NCI-H82 treated with DMSO at 0.1 percent for 48 hours (cell line): ENCODE measurements around the gene MRM2.
A peak's percentile ranks its signal among the peaks of the same experiment; 100 is the strongest.

Experiments
- DNase-seq: peaks from one replicate; lab custom pipeline; 2025; ENCODE audit not compliant: unreplicated experiment; lab: John Stamatoyannopoulos, UW

The MRM2 gene

DNA sequence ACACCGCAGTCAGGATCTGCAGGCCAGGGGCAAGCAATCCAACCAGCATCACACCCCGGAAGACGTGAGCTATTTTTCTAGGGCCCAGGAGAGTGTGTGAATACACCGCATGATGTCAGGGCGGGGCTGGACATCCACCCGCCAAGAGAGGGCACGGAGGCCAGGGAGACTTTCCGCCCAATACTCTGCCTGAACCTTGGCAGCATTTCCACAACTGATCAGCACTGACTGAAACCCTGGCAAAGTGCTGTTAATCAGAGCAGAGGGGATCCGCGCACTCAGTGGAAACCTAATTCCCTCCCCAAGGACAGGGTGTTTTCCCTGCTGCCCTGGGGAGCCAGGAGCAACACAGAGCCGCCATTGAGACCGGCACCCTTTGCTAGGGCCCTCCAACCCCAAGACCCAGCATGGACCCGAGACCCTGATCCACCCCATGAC is 17.5 kb downstream of the MRM2 start:
- no peak for DNase-seq

- no peak for DNase-seq
These were observed 18.7 kb downstream of the MRM2 start for GRCh38 chr7:2223321-2223720.

- no peak for DNase-seq
These were observed 19.5 kb downstream of the MRM2 start for GRCh38 chr7:2222516-2222915.

GRCh38 chr7:2220954-2221353 is 21.1 kb downstream of the MRM2 start:
- DNase-seq = no peak

GRCh38 chr7:2220506-2220905 is 21.5 kb downstream of the MRM2 start:
- DNase-seq = no peak

- no peak for DNase-seq
These were observed 22.0 kb downstream of the MRM2 start for GRCh38 chr7:2220030-2220429.

DNA sequence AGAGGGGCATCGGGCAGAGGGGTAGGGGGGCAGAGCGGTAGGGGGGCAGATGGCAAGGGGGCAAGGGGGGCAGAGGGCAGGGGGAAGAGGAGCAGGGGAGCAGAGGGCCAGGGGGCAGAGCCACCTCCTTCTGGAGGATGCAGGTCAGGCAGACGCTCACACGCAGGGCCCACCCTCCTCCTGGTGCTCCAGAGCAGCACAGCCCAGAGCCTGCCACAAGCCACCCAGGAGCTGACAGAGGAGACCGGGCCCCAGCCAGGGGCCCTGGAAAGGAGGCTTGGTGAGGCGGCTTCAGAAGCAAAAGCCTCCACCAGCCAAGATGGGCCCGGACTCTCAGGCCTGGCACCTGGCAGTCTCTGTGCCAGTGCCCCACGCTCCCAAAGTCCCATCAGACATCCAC is 22.4 kb downstream of the MRM2 start:
- no peak for DNase-seq

DNA sequence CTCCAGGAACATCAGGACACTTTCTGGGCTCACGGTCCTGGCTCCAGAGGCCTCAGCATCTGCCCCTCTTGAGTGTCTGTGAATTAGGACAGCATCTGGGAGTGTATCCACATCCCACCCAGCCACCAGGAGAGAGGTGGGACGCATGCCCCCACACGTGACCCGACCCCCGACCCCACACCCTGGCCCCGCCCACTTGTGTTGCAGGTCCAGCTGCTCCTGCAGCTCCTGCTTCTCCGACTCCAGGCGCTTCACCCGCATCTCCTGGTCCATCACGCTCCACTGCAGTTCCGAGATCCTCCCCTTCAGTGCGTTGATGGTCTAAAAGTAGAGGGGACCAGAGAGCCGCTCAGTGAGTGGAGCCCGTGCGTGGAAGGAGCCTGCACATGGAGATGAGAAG is 22.9 kb downstream of the MRM2 start:
- no peak for DNase-seq

DNA sequence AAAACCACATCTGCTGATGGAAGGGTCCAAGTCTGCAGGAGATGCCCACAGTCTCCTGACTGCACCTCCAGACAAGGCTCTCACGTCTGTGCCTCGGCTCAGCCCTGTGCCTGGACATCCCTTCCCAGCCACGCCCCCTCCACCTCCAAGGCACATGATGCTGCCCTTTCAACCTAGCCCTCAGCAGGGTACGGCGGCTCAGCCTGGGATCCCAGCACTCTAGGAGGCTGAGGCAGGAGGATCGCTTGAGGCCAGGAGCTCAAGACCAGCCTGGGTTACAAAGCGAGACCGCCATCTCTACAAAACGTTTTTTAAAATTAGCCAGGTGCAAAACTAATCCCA is 23.6 kb downstream of the MRM2 start:
- DNase-seq = no peak

DNA sequence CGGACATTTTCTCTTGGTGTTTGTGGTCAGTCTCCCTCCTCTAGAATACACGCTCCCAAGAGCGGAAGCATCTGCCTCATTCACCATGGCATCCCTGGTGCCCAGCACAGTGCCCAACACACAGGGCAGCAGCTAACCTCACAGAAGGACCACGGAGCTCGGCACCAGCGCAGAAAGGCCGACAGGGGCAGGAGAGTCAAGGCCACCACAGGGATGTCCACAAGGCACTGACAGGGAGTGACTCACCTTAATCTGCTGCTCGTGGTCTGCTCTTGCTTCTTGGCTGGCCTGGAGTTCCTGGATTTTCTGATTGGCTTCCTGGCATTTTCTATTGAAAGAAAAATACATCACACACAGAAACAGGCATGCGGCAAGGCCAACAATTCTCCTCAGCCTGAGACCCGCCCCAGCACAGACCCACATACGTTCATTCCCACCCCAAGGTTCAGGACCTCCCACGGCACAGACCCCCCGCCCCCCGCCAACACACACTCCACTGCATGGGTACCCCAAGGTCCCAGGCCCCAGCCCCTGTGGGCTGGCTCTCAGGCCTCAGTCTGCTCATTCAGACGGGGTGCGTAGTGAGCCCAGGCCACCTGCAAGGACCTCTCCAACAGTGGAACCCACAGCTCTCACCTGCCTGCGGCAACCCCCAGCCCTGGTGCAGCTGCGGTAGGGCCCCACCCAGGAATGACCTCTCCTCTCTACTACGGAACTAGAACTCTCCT is 24.1 kb downstream of the MRM2 start:
- no peak for DNase-seq

- no peak for DNase-seq
These were observed 24.8 kb downstream of the MRM2 start for GRCh38 chr7:2217206-2217605.

DNA sequence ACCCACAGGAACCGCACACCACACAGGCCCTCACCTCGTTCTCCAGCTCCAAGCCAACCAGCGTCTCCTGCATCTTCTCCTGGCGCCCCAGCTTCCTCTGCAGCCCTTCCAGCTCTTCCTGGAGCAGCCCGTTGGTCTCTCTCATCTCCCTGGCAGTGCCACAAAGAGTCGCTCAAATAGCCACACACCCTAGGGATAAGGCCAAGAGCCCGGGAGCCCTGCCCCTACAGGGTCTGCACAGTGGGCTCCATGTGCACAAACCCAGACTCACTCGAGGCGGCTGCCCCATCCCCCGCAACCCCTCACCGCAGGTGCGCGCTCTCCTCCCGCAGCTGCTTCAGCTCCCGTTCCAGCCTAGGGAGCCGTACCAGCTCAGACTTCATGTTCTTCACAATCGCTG is 26.2 kb downstream of the MRM2 start:
- DNase-seq = no peak

GRCh38 chr7:2214636-2215035 is 27.4 kb downstream of the MRM2 start:
- DNase-seq = no peak

DNA sequence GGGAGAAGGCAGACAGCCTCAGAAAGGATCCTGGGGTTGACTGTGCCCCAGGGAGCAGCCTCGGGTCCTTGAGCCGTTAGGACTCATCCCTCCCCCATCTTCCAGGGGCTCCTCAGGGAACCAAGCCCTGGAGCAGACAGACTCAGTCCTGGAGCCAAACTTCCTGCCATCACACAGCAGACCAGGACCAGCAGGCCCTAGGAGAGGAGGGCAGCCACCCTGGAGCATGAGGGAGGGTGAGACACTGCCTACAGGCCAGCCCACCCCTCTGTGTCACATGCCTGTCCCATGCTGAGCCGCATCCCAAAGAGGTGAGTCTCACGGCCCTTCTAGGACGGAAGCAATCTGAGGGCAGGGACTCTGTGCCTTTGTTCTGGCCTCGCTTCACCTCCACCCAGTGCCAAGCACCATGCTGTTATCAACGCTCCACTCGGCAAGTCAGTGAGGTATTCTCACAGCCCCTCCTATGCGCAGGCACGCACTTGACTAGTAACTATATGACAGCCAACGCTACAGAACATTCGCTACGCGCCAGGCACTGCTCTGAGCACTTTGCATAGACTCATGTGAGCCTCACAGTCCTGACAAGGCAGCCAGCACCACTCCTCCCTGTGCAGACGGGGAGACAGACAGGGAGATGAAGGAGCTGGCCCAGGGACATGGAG is 28.3 kb downstream of the MRM2 start:
- DNase-seq = no peak

- no peak for DNase-seq
These were observed 29.1 kb downstream of the MRM2 start for GRCh38 chr7:2212906-2213305.

DNA sequence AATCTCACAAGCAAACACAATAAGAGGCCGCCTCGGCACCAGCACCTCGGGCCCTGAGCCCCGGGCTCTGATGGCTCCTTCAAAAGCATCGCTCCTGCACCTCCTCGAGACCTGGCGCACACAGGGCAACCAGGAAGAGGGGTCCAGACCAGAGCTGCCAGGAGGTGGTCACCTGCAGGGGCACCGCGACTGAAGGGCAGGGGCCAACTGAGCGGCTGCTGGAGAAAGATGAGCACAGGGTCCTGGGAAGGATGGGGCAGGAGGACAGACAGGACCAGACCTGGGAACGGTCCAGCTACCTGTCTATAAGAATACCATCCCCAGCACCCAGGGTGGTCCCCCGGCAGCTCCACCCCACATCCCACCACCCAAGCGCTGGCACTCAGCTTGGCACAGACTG is 30.1 kb downstream of the MRM2 start:
- DNase-seq = no peak

GRCh38 chr7:2211259-2211880 is 30.6 kb downstream of the MRM2 start:
- DNase-seq = no peak

GRCh38 chr7:2210551-2211258 is 31.3 kb downstream of the MRM2 start:
- DNase-seq = no peak

DNA sequence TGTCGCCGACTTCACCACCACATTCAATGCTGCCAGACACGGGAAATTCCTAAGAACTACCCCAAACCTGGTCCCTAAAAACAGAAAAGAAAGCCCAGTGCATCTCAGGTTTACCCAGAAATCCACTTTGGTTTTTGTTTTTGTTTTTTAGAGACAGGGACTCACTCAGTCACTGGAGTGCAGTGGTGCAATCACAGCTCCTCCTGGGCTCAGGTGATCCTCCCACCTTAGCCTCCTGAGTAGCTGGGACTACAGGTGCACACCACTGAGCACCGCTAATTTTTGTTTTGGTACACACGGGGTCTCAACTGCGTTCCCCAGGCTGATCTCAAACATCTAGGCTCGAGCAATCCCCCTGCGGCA is 32.1 kb downstream of the MRM2 start:
- DNase-seq = no peak

- DNase-seq = peak; percentile 22
These were observed 32.7 kb downstream of the MRM2 start for GRCh38 chr7:2209146-2209960.

DNA sequence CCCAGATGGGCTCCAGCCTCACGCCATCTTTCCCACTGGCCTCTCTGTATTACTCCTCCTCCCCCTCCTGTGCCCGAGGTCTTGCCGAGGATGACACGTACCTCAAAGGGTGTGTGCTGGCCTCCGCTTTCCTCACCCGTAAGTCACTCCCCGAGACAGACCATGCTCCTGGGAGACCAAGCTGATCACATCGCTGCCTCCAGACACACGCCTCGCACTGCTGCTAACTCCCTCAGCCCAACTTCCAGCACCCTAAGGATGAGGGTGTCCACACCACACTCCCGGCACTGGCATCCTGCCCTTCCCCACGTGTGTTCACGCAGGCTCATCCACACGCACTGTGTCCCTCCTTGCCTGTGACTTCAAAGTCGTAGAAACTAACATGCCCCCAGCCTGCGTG is 33.3 kb downstream of the MRM2 start:
- no peak for DNase-seq
